GM23338 (cell line): ENCODE data around the gene SLC6A7. TPM values are rescaled to one million over a fixed set of nuclear protein-coding genes. Genes with fewer than 3 reads are reported as not detected.

Experiments used
- ATAC-seq: fragments of 200-7000 bp; cut with Tn5 transposase; 3 replicates; pipeline ENCODE4 v1.9.1; 2020
- DNase-seq: peaks from one replicate; pipeline ENCODE4 v3.0.0-alpha.2; 2015; ENCODE audit warnings: low spot score
- H2AFZ ChIP-seq: fragments of 200-600 bp; sonication (generic); 2 replicates; pipeline ENCODE4 v1.8.0; 2016; ENCODE audit warnings: antibody characterized with exemption, mild to moderate bottlenecking, moderate library complexity
- H3F3A ChIP-seq: fragments of 200-600 bp; sonication (generic); replicated peaks from 2 replicates; pipeline ENCODE4 v1.8.0; 2017; ENCODE audit warnings: antibody characterized with exemption, mixed run types, low read depth
- H3K27ac ChIP-seq: fragments of 200-600 bp; sonication (generic); 2 replicates; pipeline ENCODE4 v1.6.1; 2016; ENCODE audit warnings: low read depth
- H3K27me3 ChIP-seq: fragments of 200-600 bp; sonication (generic); 2 replicates; pipeline ENCODE4 v1.8.0; 2016; ENCODE audit warnings: mild to moderate bottlenecking, mixed run types, moderate library complexity; ENCODE audit not compliant: insufficient read depth
- H3K36me3 ChIP-seq: fragments of 200-600 bp; sonication (generic); 2 replicates; pipeline ENCODE4 v1.8.0; 2016; ENCODE audit warnings: mild to moderate bottlenecking; ENCODE audit not compliant: insufficient read depth
- H3K4me1 ChIP-seq: fragments of 200-600 bp; sonication (generic); 2 replicates; pipeline ENCODE4 v1.8.0; 2016; ENCODE audit warnings: mild to moderate bottlenecking, moderate library complexity; ENCODE audit not compliant: insufficient read depth
- H3K4me2 ChIP-seq: fragments of 200-600 bp; sonication (generic); 2 replicates; pipeline ENCODE4 v1.7.1; 2017; ENCODE audit warnings: mixed run types
- H3K4me3 ChIP-seq: fragments of 200-600 bp; sonication (generic); 2 replicates; pipeline ENCODE4 v1.6.1; 2016; ENCODE audit warnings: mixed run types
- H3K79me2 ChIP-seq: fragments of 200-600 bp; sonication (generic); replicated peaks from 2 replicates; pipeline ENCODE4 v1.8.0; 2017; ENCODE audit warnings: mild to moderate bottlenecking; ENCODE audit not compliant: insufficient read depth
- H3K9me2 ChIP-seq: fragments of 200-600 bp; sonication (generic); 2 replicates; pipeline ENCODE4 v1.8.0; 2017; ENCODE audit not compliant: insufficient read depth
- H4K20me1 ChIP-seq: fragments of 200-600 bp; sonication (generic); replicated peaks from 2 replicates; pipeline ENCODE4 v1.8.0; 2017; ENCODE audit warnings: mild to moderate bottlenecking; ENCODE audit not compliant: insufficient read depth
- H3K27ac Mint-ChIP-seq: 2 replicates; pipeline ENCODE4 v1.8.0; 2020; ENCODE audit warnings: inconsistent platforms, mild to moderate bottlenecking, moderate library complexity, mixed read lengths
- H3K27me3 Mint-ChIP-seq: 3 replicates; pipeline ENCODE4 v1.8.0; 2022; ENCODE audit warnings: low read depth, mild to moderate bottlenecking, moderate library complexity, mixed read lengths, inconsistent platforms; ENCODE audit not compliant: insufficient read depth, poor library complexity
- H3K36me3 Mint-ChIP-seq: 3 replicates; pipeline ENCODE4 v1.8.0; 2021; ENCODE audit warnings: low read depth, mild to moderate bottlenecking, inconsistent platforms, moderate library complexity, mixed read lengths
- H3K4me1 Mint-ChIP-seq: 3 replicates; pipeline ENCODE4 v1.8.0; 2020; ENCODE audit warnings: mild to moderate bottlenecking, inconsistent platforms, mixed read lengths
- H3K4me3 Mint-ChIP-seq: 3 replicates; pipeline ENCODE4 v1.8.0; 2021; ENCODE audit warnings: moderate library complexity, mild to moderate bottlenecking, inconsistent platforms, mixed read lengths
- H3K9me3 Mint-ChIP-seq: 3 replicates; pipeline ENCODE4 v1.8.0; 2020; ENCODE audit warnings: moderate library complexity, mild to moderate bottlenecking, inconsistent platforms, mixed read lengths
- CTCF ChIP-seq, 2 experiments: fragments of 200-600 bp in 1 of 2; sonication (generic) in 1 of 2; conservative IDR thresholded peaks; 2 replicates each; pipeline versions ENCODE4 v1.5.1 to v1.6.1; 2016 to 2017; ENCODE audit warnings: antibody characterized with exemption in 2 of 2, low read depth in 2 of 2, mild to moderate bottlenecking in 2 of 2, moderate library complexity in 1 of 2
- ETS1 ChIP-seq: IDR thresholded peaks from 2 replicates; pipeline ENCODE4 v1.6.1; 2016; ENCODE audit warnings: antibody characterized with exemption
- EZH2phosphoT487 ChIP-seq: fragments of 200-600 bp; sonication (generic); IDR thresholded peaks from one replicate; pipeline ENCODE4 v1.8.1; 2018; ENCODE audit warnings: antibody characterized with exemption; ENCODE audit not compliant: unreplicated experiment
- POLR2AphosphoS5 ChIP-seq: IDR thresholded peaks from 2 replicates; pipeline ENCODE4 v1.6.1; 2016; ENCODE audit warnings: antibody characterized with exemption, low read depth
- REST ChIP-seq: IDR thresholded peaks from one replicate; pipeline ENCODE4 v1.6.1; 2018; ENCODE audit warnings: antibody characterized with exemption; ENCODE audit not compliant: unreplicated experiment
- STAT1 ChIP-seq: IDR thresholded peaks from one replicate; pipeline ENCODE4 v1.6.1; 2016; ENCODE audit warnings: antibody characterized with exemption; ENCODE audit not compliant: unreplicated experiment
- ZNF114 ChIP-seq: fragments of 250-450 bp; sonication (Bioruptor Pico); IDR thresholded peaks from 2 replicates; pipeline ENCODE4 v1.5.0; 2020; ENCODE audit warnings: mild to moderate bottlenecking, moderate library complexity
- ZNF331 ChIP-seq: fragments of 250-450 bp; sonication (Bioruptor Pico); IDR thresholded peaks from 2 replicates; pipeline ENCODE4 v1.5.0; 2020; ENCODE audit warnings: low read depth, mild to moderate bottlenecking, moderate library complexity
- ZNF462 ChIP-seq: fragments of 250-450 bp; sonication (Bioruptor Pico); IDR thresholded peaks from 2 replicates; pipeline ENCODE4 v1.5.0; 2020; ENCODE audit warnings: mild to moderate bottlenecking, moderate library complexity
- polyA plus RNA-seq: library from polyadenylated mRNA; unstranded; fragments of >200 nt; fragmentation: Nextera tagmentation; extraction: Ambion mirVana; gene quantifications from 2 replicates; pipeline ENCODE4 v1.2.1, GENCODE V29; 2016
- total RNA-seq: library from RNA; depleted of rRNA; stranded (reverse); fragments of >200 nt; shearing (Covaris generic); gene quantifications from 2 replicates; pipeline ENCODE4 v1.2.3, GENCODE V29; 2014

Gene SLC6A7
- total and polyA plus RNA-seq, 2 experiments from 2014 or later: not detected

- H3K27me3 ChIP-seq: no peaks in the 10 kb centered on the region
- no peaks in the 10 kb centered on the region for H4K20me1 ChIP-seq
- no peak overlapping the region for H3K4me3 ChIP-seq
- no peaks in the 10 kb centered on the region for H3K9me2 ChIP-seq
- no peaks in the 10 kb centered on the region for H3K79me2 ChIP-seq
- TF ChIP-seq ZNF331 (no peak), CTCF (conservative IDR thresholded peaks at IDR 0.05; ENCODE audit: low read depth in 2 of 2) (peak; percentile 60 to 82)
- Mint-ChIP-seq H3K27me3 (peaks cover 7% of the 10 kb centered on the region), H3K4me1 (peaks cover 7% of the 10 kb centered on the region), H3K36me3 (no peaks in the 10 kb centered on the region), H3K4me3 (0 out of 3 replicates have a peak overlapping the region, but pooled peaks have one; percentile 23), H3K27ac (no peak overlapping the region), H3K9me3 (no peaks in the 10 kb centered on the region)
- no peak overlapping the region for H3K27ac ChIP-seq
- peak; percentile 96 for ATAC-seq
- peaks cover 6% of the 10 kb centered on the region; the same call in 1 of the 2 replicates for H3K4me1 ChIP-seq
- H3F3A ChIP-seq: no peaks in the 10 kb centered on the region
- peak overlapping the region; percentile 43; the same call in 1 of the 2 replicates for H3K4me2 ChIP-seq
- no peaks in the 10 kb centered on the region for H3K36me3 ChIP-seq
- peak overlapping the region; percentile 93 for H2AFZ ChIP-seq
- DNase-seq: peak; percentile 81
Measured at GRCh38 chr5:150256410-150257064, 66.7 kb downstream of the SLC6A7 start.

GRCh38 chr5:150257424-150257823 lies 67.6 kb downstream of the SLC6A7 start:
- no peak overlapping the region for H3K4me3 Mint-ChIP-seq
- Histone ChIP-seq H3K79me2 (no peaks in the 10 kb centered on the region), H2AFZ (no peak overlapping the region), H4K20me1 (no peaks in the 10 kb centered on the region), H3K4me3 (no peak overlapping the region), H3K27ac (no peak overlapping the region), H3K4me1 (peaks cover 6% of the 10 kb centered on the region; the same call in 1 of the 2 replicates), H3K27me3 (no peaks in the 10 kb centered on the region), H3K36me3 (no peaks in the 10 kb centered on the region), H3F3A (no peaks in the 10 kb centered on the region), H3K4me2 (no peak overlapping the region), H3K9me2 (no peaks in the 10 kb centered on the region)
- DNase-seq (no peak), ATAC-seq (no peak)
- peaks cover 9% of the 10 kb centered on the region for H3K27me3 Mint-ChIP-seq
- H3K4me1 Mint-ChIP-seq: peaks cover 7% of the 10 kb centered on the region
- no peaks in the 10 kb centered on the region for H3K36me3 Mint-ChIP-seq
- no peak overlapping the region for H3K27ac Mint-ChIP-seq
- H3K9me3 Mint-ChIP-seq: no peaks in the 10 kb centered on the region
- TF ChIP-seq EZH2phosphoT487: no peak
- no peak for TF ChIP-seq ZNF462 (CRISPR knock-in tag)
- TF ChIP-seq ZNF114 (CRISPR knock-in tag): no peak
- no peak for TF ChIP-seq POLR2AphosphoS5
- no peak for TF ChIP-seq STAT1
- TF ChIP-seq ETS1: no peak
- no peak for TF ChIP-seq REST
